ENCODE measurements around the gene MN1.

The MN1 gene

DNA sequence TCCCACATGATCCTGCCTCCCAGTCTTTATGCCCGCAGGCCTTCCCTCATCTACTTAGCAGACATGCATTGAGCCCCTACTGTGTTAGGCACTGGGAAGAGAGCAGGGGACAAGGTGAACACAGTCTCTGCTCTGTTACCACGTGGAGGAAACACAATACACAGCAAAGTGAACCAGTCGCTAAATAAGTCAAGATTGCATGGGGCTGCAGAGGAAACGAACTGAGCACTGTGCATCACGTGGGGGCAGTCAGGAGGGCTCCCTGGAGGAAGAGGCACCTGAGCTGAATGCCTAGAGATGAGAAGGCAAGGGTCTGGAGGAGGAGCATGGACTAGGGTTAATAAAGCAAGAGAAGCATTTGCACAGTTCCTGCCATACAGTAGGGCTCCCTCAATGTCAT lies 102.7 kb downstream of the MN1 start:
- Histone ChIP-seq H3K4me3 (ENCODE audit: low read depth, low read length) (no peak overlapping the region), H3K27ac (no peak overlapping the region), H3K27me3 (replicated peaks) (no peaks in the 10 kb centered on the region), H3K36me3 (replicated peaks) (no peaks in the 10 kb centered on the region)
- TF ChIP-seq, protein P1, sequence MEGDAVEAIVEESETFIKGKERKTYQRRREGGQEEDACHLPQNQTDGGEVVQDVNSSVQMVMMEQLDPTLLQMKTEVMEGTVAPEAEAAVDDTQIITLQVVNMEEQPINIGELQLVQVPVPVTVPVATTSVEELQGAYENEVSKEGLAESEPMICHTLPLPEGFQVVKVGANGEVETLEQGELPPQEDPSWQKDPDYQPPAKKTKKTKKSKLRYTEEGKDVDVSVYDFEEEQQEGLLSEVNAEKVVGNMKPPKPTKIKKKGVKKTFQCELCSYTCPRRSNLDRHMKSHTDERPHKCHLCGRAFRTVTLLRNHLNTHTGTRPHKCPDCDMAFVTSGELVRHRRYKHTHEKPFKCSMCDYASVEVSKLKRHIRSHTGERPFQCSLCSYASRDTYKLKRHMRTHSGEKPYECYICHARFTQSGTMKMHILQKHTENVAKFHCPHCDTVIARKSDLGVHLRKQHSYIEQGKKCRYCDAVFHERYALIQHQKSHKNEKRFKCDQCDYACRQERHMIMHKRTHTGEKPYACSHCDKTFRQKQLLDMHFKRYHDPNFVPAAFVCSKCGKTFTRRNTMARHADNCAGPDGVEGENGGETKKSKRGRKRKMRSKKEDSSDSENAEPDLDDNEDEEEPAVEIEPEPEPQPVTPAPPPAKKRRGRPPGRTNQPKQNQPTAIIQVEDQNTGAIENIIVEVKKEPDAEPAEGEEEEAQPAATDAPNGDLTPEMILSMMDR (IDR thresholded peaks at IDR 0.05; ENCODE audit: low read depth, low read length, missing control alignments): no peak
- no peak for DNase-seq
- in situ Hi-C loops (cut with HindIII; ENCODE audit: low pct_ligation_motif_present, low sequenced_read_pairs): no loop called here
